Posterior vena cava (tissue), 2 donors: ENCODE measurements around the gene TMEM184A. TPM values are rescaled to one million over a fixed set of nuclear protein-coding genes. Genes with fewer than 3 reads are reported as not detected.

Source experiments
- DNase-seq: peaks from one replicate; pipeline ENCODE4 v3.0.0-alpha.2; 2020; ENCODE audit warnings: low spot score
- intact Hi-C, 2 donors: fragments of 100-400 bp; cut with DNase I; formaldehyde crosslinking; loops; one replicate each; pipeline versions ENCODE4 v1.14.1 to v1.14.2; 2022 to 2023
- total RNA-seq, 2 donors: library from RNA; stranded (reverse); fragmentation: NEBNext Ultra II Directional; extraction: Animal tissue kit (Norgen Biotek cat#: 25700); gene quantifications; one replicate each; pipeline ENCODE4 v1.2.1, GENCODE V29; 2021
- donor health status: DM: yes; HTN: yes; CAD: no.
- donor health status: DM: yes; HTN: yes; CAD: no.

TMEM184A gene
- total RNA-seq, 2 donors from 2014 or later, result not detected

- intact Hi-C loops, result no loop called here
- no peak for DNase-seq
These were observed 58.6 kb downstream of the TMEM184A start for GRCh38 chr7:1497293-1497927.

- intact Hi-C loops, result no loop called here
- DNase-seq, result no peak
These were observed 59.3 kb downstream of the TMEM184A start for GRCh38 chr7:1496531-1497292.

GRCh38 chr7:1495564-1496242 lies 60.3 kb downstream of the TMEM184A start:
- no peak for DNase-seq
- intact Hi-C loops, result no loop called here

GRCh38 chr7:1494866-1495563 lies 61.0 kb downstream of the TMEM184A start:
- DNase-seq, result no peak
- intact Hi-C loops, result no loop called here

GRCh38 chr7:1494447-1494846 lies 61.6 kb downstream of the TMEM184A start:
- intact Hi-C loops, result no loop called here
- DNase-seq, result no peak

- no peak for DNase-seq
- intact Hi-C loops, result no loop called here
These were observed 62.4 kb downstream of the TMEM184A start for GRCh38 chr7:1493571-1493970.

- DNase-seq, result no peak
- intact Hi-C loops, result no loop called here
These were observed 62.9 kb downstream of the TMEM184A start for GRCh38 chr7:1493129-1493528.

GRCh38 chr7:1492640-1493039 lies 63.4 kb downstream of the TMEM184A start:
- intact Hi-C loops, result no loop called here
- DNase-seq, result no peak

Other genes starting within 250 kb of the TMEM184A start
- gene MICALL2, start 96.7 kb downstream of the TMEM184A start, total RNA-seq, result 10 to 100 TPM; 33.3 to 38.5 TPM
- gene INTS1, start 51.8 kb downstream of the TMEM184A start, total RNA-seq, result 10 to 100 TPM; 50.3 to 55.1 TPM
- gene MAFK, start 25.5 kb downstream of the TMEM184A start, total RNA-seq, result 100 to 1,000 TPM in 1 of 2 donors, 10 to 100 TPM in 1; 49.4 to 138 TPM
- gene PSMG3, start 13.8 kb upstream of the TMEM184A start, total RNA-seq, result 10 to 100 TPM; 13.9 to 19.0 TPM
- 1 to 10 TPM; 1.2 to 1.8 TPM for gene ELFN1, start 114.1 kb upstream of the TMEM184A start, total RNA-seq